Measurements from ENCODE around the gene KCNC2. TPM values are rescaled to one million over a fixed set of nuclear protein-coding genes. Genes with fewer than 3 reads are reported as not detected.

Gene KCNC2
- not detected in 2 replicates for total RNA-seq

GRCh38 chr12:75209812-75210138 lies at the start of gene KCNC2:
Gene KCNC2, minus strand, starts transcription at chr12:75209839.

Other genes with a start within 250 kb of the KCNC2 start
- 0.16 and 0.36 TPM in 2 replicates for gene CAPS2, start 120.5 kb upstream of the KCNC2 start, total RNA-seq
- not detected in 2 replicates for gene GLIPR1L1, start 124.8 kb upstream of the KCNC2 start, total RNA-seq
- gene GLIPR1L2, start 181.2 kb upstream of the KCNC2 start, total RNA-seq: 0.18 and 15.6 TPM in 2 replicates

Data from cardiac atrium fibroblast (primary cell).